ENCODE results near the gene NMT1.

DNA sequence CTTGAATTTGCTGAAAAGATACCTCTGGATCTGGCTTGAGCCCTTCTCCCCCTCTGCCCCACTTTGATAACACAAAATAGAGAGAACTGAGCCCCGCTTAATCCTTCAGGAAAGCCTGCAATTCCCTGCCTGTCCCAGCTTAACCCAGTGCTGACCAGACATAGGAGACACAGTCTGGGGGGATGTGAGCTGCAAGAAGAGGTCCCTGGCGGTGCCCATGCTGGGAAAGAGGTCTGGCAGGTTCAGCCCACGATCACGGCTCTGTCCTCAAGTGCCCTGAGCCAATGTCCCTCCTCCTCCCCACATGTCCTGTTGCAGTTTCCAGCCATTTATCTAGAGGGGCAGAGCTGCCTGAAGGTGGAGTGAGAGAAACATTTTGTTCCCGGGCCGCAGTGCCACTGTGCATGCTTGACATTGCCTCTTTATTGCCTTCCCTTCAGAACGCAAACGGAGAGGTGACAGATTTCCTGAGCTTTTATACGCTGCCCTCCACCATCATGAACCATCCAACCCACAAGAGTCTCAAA is 42.2 kb downstream of the NMT1 start:
- TF ChIP-seq NR2C2 (CRISPR knock-in tag; IDR thresholded peaks at IDR 0.05) = no peak
- TF ChIP-seq JUN (CRISPR knock-in tag; IDR thresholded peaks at IDR 0.05) = no peak
- TF ChIP-seq, protein P1, sequence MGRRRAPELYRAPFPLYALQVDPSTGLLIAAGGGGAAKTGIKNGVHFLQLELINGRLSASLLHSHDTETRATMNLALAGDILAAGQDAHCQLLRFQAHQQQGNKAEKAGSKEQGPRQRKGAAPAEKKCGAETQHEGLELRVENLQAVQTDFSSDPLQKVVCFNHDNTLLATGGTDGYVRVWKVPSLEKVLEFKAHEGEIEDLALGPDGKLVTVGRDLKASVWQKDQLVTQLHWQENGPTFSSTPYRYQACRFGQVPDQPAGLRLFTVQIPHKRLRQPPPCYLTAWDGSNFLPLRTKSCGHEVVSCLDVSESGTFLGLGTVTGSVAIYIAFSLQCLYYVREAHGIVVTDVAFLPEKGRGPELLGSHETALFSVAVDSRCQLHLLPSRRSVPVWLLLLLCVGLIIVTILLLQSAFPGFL (CRISPR knock-in tag; IDR thresholded peaks at IDR 0.05; ENCODE audit: borderline replicate concordance) = no peak
- TF ChIP-seq, protein P2, sequence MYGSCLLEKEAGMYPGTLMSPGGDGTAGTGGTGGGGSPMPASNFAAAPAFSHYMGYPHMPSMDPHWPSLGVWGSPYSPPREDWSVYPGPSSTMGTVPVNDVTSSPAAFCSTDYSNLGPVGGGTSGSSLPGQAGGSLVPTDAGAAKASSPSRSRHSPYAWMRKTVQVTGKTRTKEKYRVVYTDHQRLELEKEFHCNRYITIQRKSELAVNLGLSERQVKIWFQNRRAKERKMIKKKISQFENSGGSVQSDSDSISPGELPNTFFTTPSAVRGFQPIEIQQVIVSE (CRISPR knock-in tag; IDR thresholded peaks at IDR 0.05; ENCODE audit: borderline replicate concordance) = no peak
- TF ChIP-seq, protein P3, sequence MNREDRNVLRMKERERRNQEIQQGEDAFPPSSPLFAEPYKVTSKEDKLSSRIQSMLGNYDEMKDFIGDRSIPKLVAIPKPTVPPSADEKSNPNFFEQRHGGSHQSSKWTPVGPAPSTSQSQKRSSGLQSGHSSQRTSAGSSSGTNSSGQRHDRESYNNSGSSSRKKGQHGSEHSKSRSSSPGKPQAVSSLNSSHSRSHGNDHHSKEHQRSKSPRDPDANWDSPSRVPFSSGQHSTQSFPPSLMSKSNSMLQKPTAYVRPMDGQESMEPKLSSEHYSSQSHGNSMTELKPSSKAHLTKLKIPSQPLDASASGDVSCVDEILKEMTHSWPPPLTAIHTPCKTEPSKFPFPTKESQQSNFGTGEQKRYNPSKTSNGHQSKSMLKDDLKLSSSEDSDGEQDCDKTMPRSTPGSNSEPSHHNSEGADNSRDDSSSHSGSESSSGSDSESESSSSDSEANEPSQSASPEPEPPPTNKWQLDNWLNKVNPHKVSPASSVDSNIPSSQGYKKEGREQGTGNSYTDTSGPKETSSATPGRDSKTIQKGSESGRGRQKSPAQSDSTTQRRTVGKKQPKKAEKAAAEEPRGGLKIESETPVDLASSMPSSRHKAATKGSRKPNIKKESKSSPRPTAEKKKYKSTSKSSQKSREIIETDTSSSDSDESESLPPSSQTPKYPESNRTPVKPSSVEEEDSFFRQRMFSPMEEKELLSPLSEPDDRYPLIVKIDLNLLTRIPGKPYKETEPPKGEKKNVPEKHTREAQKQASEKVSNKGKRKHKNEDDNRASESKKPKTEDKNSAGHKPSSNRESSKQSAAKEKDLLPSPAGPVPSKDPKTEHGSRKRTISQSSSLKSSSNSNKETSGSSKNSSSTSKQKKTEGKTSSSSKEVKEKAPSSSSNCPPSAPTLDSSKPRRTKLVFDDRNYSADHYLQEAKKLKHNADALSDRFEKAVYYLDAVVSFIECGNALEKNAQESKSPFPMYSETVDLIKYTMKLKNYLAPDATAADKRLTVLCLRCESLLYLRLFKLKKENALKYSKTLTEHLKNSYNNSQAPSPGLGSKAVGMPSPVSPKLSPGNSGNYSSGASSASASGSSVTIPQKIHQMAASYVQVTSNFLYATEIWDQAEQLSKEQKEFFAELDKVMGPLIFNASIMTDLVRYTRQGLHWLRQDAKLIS (CRISPR knock-in tag; IDR thresholded peaks at IDR 0.05; ENCODE audit: borderline replicate concordance) = no peak
- TF ChIP-seq, protein P4, sequence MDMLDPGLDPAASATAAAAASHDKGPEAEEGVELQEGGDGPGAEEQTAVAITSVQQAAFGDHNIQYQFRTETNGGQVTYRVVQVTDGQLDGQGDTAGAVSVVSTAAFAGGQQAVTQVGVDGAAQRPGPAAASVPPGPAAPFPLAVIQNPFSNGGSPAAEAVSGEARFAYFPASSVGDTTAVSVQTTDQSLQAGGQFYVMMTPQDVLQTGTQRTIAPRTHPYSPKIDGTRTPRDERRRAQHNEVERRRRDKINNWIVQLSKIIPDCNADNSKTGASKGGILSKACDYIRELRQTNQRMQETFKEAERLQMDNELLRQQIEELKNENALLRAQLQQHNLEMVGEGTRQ (CRISPR knock-in tag; IDR thresholded peaks at IDR 0.05) = no peak
- no peak for TF ChIP-seq ZNF317 (CRISPR knock-in tag; IDR thresholded peaks at IDR 0.05; ENCODE audit: borderline replicate concordance, low read depth)
- TF ChIP-seq, protein P5, sequence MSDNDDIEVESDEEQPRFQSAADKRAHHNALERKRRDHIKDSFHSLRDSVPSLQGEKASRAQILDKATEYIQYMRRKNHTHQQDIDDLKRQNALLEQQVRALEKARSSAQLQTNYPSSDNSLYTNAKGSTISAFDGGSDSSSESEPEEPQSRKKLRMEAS (CRISPR knock-in tag; IDR thresholded peaks at IDR 0.05) = no peak
- TF ChIP-seq, protein P6, sequence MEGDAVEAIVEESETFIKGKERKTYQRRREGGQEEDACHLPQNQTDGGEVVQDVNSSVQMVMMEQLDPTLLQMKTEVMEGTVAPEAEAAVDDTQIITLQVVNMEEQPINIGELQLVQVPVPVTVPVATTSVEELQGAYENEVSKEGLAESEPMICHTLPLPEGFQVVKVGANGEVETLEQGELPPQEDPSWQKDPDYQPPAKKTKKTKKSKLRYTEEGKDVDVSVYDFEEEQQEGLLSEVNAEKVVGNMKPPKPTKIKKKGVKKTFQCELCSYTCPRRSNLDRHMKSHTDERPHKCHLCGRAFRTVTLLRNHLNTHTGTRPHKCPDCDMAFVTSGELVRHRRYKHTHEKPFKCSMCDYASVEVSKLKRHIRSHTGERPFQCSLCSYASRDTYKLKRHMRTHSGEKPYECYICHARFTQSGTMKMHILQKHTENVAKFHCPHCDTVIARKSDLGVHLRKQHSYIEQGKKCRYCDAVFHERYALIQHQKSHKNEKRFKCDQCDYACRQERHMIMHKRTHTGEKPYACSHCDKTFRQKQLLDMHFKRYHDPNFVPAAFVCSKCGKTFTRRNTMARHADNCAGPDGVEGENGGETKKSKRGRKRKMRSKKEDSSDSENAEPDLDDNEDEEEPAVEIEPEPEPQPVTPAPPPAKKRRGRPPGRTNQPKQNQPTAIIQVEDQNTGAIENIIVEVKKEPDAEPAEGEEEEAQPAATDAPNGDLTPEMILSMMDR (IDR thresholded peaks at IDR 0.05) = no peak
